Stomach smooth muscle (tissue), 2 donors: Measurements from ENCODE around the gene CYP4F12.
A peak's percentile ranks its signal among the peaks of the same experiment; 100 is the strongest.

ENCODE experiments used
- H3K27ac ChIP-seq: one replicate; pipeline ENCODE4 v1.7.0; 2013; ENCODE audit warnings: mild to moderate bottlenecking, low read length, inconsistent platforms
- H3K27me3 ChIP-seq, 2 donors: one replicate each; pipeline ENCODE4 v1.7.0; 2013; ENCODE audit warnings: low read length in 2 of 2; ENCODE audit not compliant: insufficient read depth in 2 of 2, control insufficient read depth in 1 of 2
- H3K36me3 ChIP-seq, 2 donors: one replicate each; pipeline ENCODE4 v1.7.0; 2013; ENCODE audit warnings: low read length in 2 of 2; ENCODE audit not compliant: control insufficient read depth in 2 of 2, insufficient read depth in 2 of 2
- H3K4me1 ChIP-seq: one replicate; pipeline ENCODE4 v1.7.0; 2013; ENCODE audit warnings: low read length; ENCODE audit not compliant: control insufficient read depth, insufficient read depth
- H3K4me3 ChIP-seq, 2 donors: one replicate each; pipeline ENCODE4 v1.7.0; 2013; ENCODE audit warnings: low read length in 2 of 2
- H3K9ac ChIP-seq, 2 donors: one replicate each; pipeline ENCODE4 v1.7.0; 2013; ENCODE audit warnings: low read length in 2 of 2, mild to moderate bottlenecking in 1 of 2
- H3K9me3 ChIP-seq, 2 donors: one replicate each; pipeline ENCODE4 v1.7.0; 2013; ENCODE audit warnings: low read length in 2 of 2; ENCODE audit not compliant: control insufficient read depth in 2 of 2
- donor health status: healthy.
- donor health status: Pancreatic carcinoma.

CYP4F12 gene

GRCh38 chr19:15651791-15652190, 21.1 kb upstream of the CYP4F12 start:
- no peak overlapping the region for H3K27ac ChIP-seq
- H3K4me3 ChIP-seq, result no peak overlapping the region
- no peak overlapping the region for H3K9ac ChIP-seq
- H3K27me3 ChIP-seq, result peaks cover 0 to 11% of the 10 kb centered on the region in 2 donors
- H3K9me3 ChIP-seq, result no peaks in the 10 kb centered on the region
- no peaks in the 10 kb centered on the region for H3K4me1 ChIP-seq
- H3K36me3 ChIP-seq, result no peaks in the 10 kb centered on the region

- no peak overlapping the region for H3K27ac ChIP-seq
- H3K9ac ChIP-seq, result no peak overlapping the region
- no peaks in the 10 kb centered on the region for H3K9me3 ChIP-seq
- no peaks in the 10 kb centered on the region for H3K4me1 ChIP-seq
- H3K4me3 ChIP-seq, result no peak overlapping the region
- H3K36me3 ChIP-seq, result no peaks in the 10 kb centered on the region
- H3K27me3 ChIP-seq, result peaks cover 0 to 10% of the 10 kb centered on the region in 2 donors
Measured at GRCh38 chr19:15652559-15653278, 20.2 kb upstream of the CYP4F12 start.

GRCh38 chr19:15656467-15656866, 16.4 kb upstream of the CYP4F12 start:
- H3K4me3 ChIP-seq, result no peak overlapping the region
- H3K27ac ChIP-seq, result no peak overlapping the region
- H3K9me3 ChIP-seq, result peaks cover 0 to 3% of the 10 kb centered on the region in 2 donors
- H3K9ac ChIP-seq, result no peak overlapping the region
- peaks cover 0 to 13% of the 10 kb centered on the region in 2 donors for H3K27me3 ChIP-seq
- H3K36me3 ChIP-seq, result no peaks in the 10 kb centered on the region
- H3K4me1 ChIP-seq, result no peaks in the 10 kb centered on the region

GRCh38 chr19:15663247-15663646, 9.6 kb upstream of the CYP4F12 start:
- Histone ChIP-seq H3K9me3 (peaks cover 0 to 3% of the 10 kb centered on the region in 2 donors), H3K4me1 (no peaks in the 10 kb centered on the region), H3K4me3 (no peak overlapping the region), H3K9ac (no peak overlapping the region), H3K27me3 (peaks cover 0 to 14% of the 10 kb centered on the region in 2 donors), H3K27ac (no peak overlapping the region), H3K36me3 (no peaks in the 10 kb centered on the region)

GRCh38 chr19:15666186-15666585, 6.7 kb upstream of the CYP4F12 start:
- H3K27ac ChIP-seq, result no peak overlapping the region
- H3K4me1 ChIP-seq, result no peaks in the 10 kb centered on the region
- no peak overlapping the region for H3K9ac ChIP-seq
- H3K27me3 ChIP-seq, result peaks cover 0 to 14% of the 10 kb centered on the region in 2 donors
- H3K4me3 ChIP-seq, result no peak overlapping the region
- no peaks in the 10 kb centered on the region for H3K36me3 ChIP-seq
- peaks cover 0 to 2% of the 10 kb centered on the region in 2 donors for H3K9me3 ChIP-seq

GRCh38 chr19:15666883-15667282, 6.0 kb upstream of the CYP4F12 start:
- no peak overlapping the region for H3K4me3 ChIP-seq
- no peaks in the 10 kb centered on the region for H3K4me1 ChIP-seq
- H3K27ac ChIP-seq, result no peak overlapping the region
- H3K36me3 ChIP-seq, result no peaks in the 10 kb centered on the region
- no peak overlapping the region for H3K9ac ChIP-seq
- peaks cover 0 to 14% of the 10 kb centered on the region in 2 donors for H3K27me3 ChIP-seq
- no peaks in the 10 kb centered on the region for H3K9me3 ChIP-seq

- H3K4me3 ChIP-seq, result no peak overlapping the region
- H3K9ac ChIP-seq, result no peak overlapping the region
- H3K36me3 ChIP-seq, result no peaks in the 10 kb centered on the region
- peaks cover 0 to 8% of the 10 kb centered on the region in 2 donors for H3K27me3 ChIP-seq
- H3K9me3 ChIP-seq, result no peaks in the 10 kb centered on the region
- no peak overlapping the region for H3K27ac ChIP-seq
- peaks cover 18% of the 10 kb centered on the region for H3K4me1 ChIP-seq
Measured at GRCh38 chr19:15669440-15669839, 3.4 kb upstream of the CYP4F12 start.

GRCh38 chr19:15669891-15670290, 3.0 kb upstream of the CYP4F12 start:
- Histone ChIP-seq H3K4me3 (no peak overlapping the region), H3K4me1 (peaks cover 18% of the 10 kb centered on the region), H3K9ac (no peak overlapping the region), H3K27me3 (peaks cover 0 to 8% of the 10 kb centered on the region in 2 donors), H3K36me3 (no peaks in the 10 kb centered on the region), H3K27ac (no peak overlapping the region), H3K9me3 (no peaks in the 10 kb centered on the region)

- no peak overlapping the region for H3K9ac ChIP-seq
- no peak overlapping the region for H3K27ac ChIP-seq
- H3K36me3 ChIP-seq, result no peaks in the 10 kb centered on the region
- no peak overlapping the region for H3K4me3 ChIP-seq
- no peaks in the 10 kb centered on the region for H3K9me3 ChIP-seq
- peaks cover 18% of the 10 kb centered on the region for H3K4me1 ChIP-seq
- peaks cover 0 to 2% of the 10 kb centered on the region in 2 donors for H3K27me3 ChIP-seq
Measured at GRCh38 chr19:15671237-15671821, 1.6 kb upstream of the CYP4F12 start.

- Histone ChIP-seq H3K27ac (peak overlapping the region; percentile 46), H3K36me3 (no peaks in the 10 kb centered on the region), H3K4me1 (peaks cover 18% of the 10 kb centered on the region), H3K4me3 (peak overlapping the region in 1 of 2 donors; percentile 8), H3K9ac (peak overlapping the region in 1 of 2 donors; percentile 28), H3K9me3 (no peaks in the 10 kb centered on the region), H3K27me3 (no peaks in the 10 kb centered on the region)
Measured at GRCh38 chr19:15671891-15672579, 852 bp upstream of the CYP4F12 start.
